ENCODE results near the gene ARHGDIA.

Gene ARHGDIA

DNA sequence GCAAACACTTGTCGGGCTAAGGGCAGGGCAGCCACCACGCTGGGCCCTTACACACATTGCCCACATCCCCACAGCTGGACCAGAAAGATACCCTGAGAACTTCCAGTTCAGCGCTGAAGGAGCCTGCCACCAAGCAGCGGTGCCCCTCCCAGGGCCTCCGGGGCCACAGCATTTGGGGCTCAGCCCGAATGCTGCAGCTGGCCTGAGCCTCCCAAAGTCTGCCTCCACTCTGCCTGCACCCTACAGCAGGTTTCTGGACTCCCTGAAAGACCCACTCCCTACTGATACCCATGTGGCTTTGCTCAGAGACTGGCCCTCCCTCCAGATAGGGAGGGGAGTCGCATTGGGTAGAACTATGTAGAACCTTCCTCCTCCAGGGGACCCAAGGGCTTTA, 39.6 kb downstream of the ARHGDIA start:
- DNase-seq (ENCODE audit: low read depth), result no peak
- in situ Hi-C loops (cut with HindIII; ENCODE audit: low sequenced_read_pairs), result no loop called here
- no peak for TF ChIP-seq CTCF (IDR thresholded peaks at IDR 0.05; ENCODE audit: low read depth, low read length, missing control alignments)
- H3K4me3 ChIP-seq (ENCODE audit: low read depth, low read length), result peak overlapping the region; percentile 77

DNA sequence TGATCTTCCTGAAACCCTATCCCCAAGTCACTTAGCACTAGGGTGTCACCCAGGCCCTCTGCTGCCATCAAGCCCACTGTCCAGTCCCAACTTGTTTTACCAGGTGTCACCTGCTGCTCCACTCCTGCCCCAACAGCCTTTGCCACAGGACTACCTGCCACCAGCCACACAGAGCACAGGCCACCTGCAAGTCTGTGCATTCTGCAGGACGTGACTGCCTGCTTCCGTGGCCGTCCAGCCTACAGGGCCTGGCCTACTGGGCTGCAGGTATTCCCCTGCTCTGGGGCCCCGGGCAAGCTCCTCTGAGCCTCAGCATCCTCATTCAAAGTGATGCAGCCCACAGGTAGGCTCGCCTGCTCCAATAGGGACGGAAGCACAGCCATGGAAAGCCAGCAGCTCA, 41.3 kb downstream of the ARHGDIA start:
- no peak overlapping the region for H3K4me3 ChIP-seq (ENCODE audit: low read depth, low read length)
- TF ChIP-seq CTCF (IDR thresholded peaks at IDR 0.05; ENCODE audit: low read depth, low read length, missing control alignments), result no peak
- in situ Hi-C loops (cut with HindIII; ENCODE audit: low sequenced_read_pairs), result no loop called here
- no peak for DNase-seq (ENCODE audit: low read depth)

- in situ Hi-C loops (cut with HindIII; ENCODE audit: low sequenced_read_pairs), result no loop called here
- no peak for DNase-seq (ENCODE audit: low read depth)
- TF ChIP-seq CTCF (IDR thresholded peaks at IDR 0.05; ENCODE audit: low read depth, low read length, missing control alignments), result no peak
- no peak overlapping the region for H3K4me3 ChIP-seq (ENCODE audit: low read depth, low read length)
Observed at GRCh38 chr17:81828656-81829055, 42.5 kb downstream of the ARHGDIA start.

GRCh38 chr17:81825841-81826466, 45.2 kb downstream of the ARHGDIA start:
- DNase-seq (ENCODE audit: low read depth), result no peak
- no peak for TF ChIP-seq CTCF (IDR thresholded peaks at IDR 0.05; ENCODE audit: low read depth, low read length, missing control alignments)
- no peak overlapping the region for H3K4me3 ChIP-seq (ENCODE audit: low read depth, low read length)
- in situ Hi-C loops (cut with HindIII; ENCODE audit: low sequenced_read_pairs), result no loop called here

DNA sequence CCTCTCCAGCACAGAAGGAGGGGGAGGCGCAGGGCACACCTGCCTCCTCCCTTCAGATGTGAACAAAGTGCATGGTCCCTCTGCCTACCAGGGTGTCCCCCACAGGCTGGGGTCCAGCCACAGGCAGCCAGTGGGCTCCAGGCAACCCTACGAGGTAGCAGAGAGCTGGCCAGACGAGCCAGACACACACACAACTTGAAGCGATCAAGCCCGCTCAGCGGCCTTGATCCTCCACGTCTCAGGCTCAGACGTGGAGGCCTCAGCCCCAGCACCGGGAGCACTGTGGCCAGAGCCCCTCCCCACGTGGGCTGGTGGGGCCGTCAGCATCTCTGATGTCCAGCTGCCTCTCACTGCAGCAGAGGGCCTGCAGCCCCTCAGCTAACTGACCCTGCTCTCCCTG, 46.5 kb downstream of the ARHGDIA start:
- DNase-seq (ENCODE audit: low read depth), result no peak
- no peak overlapping the region for H3K4me3 ChIP-seq (ENCODE audit: low read depth, low read length)
- in situ Hi-C loops (cut with HindIII; ENCODE audit: low sequenced_read_pairs), result no loop called here
- no peak for TF ChIP-seq CTCF (IDR thresholded peaks at IDR 0.05; ENCODE audit: low read depth, low read length, missing control alignments)

GRCh38 chr17:81823820-81824550, 47.2 kb downstream of the ARHGDIA start:
- DNase-seq (ENCODE audit: low read depth), result no peak
- TF ChIP-seq CTCF (IDR thresholded peaks at IDR 0.05; ENCODE audit: low read depth, low read length, missing control alignments), result no peak
- in situ Hi-C loops (cut with HindIII; ENCODE audit: low sequenced_read_pairs), result no loop called here
- no peak overlapping the region for H3K4me3 ChIP-seq (ENCODE audit: low read depth, low read length)
